SH-SY5Y (cell line): ENCODE results near the gene ENDOU.

Experiments
- GATA2 ChIP-seq: IDR thresholded peaks from 2 replicates; pipeline ENCODE4 v1.6.1; 2011; ENCODE audit warnings: mild to moderate bottlenecking, low read depth, low read length
- GATA3 ChIP-seq: IDR thresholded peaks from 2 replicates; pipeline ENCODE4 v1.6.1; 2011; ENCODE audit warnings: low read depth, mild to moderate bottlenecking, low read length, moderate library complexity

GRCh38 chr12:47771304-47771703 lies 46.0 kb upstream of the ENDOU start:
- no peak for TF ChIP-seq GATA2
- no peak for TF ChIP-seq GATA3
